Measurements from ENCODE around the gene PPP2R2C.

Gene PPP2R2C

GRCh38 chr4:6516762-6517161, 44.3 kb upstream of the PPP2R2C start:
- H3K4me3 ChIP-seq (IDR thresholded peaks at IDR 0.05; ENCODE audit: insufficient read depth, low read depth, low read length) = no peak overlapping the region
- no peaks in the 10 kb centered on the region for H3K79me2 ChIP-seq (ENCODE audit: insufficient read depth, low read depth)
- H4K20me1 ChIP-seq (ENCODE audit: insufficient read depth) = no peaks in the 10 kb centered on the region
- H3K9ac ChIP-seq = no peak overlapping the region
- H3K27ac ChIP-seq = no peak overlapping the region
- no peak overlapping the region for H2AFZ ChIP-seq (ENCODE audit: low read depth)
- TF ChIP-seq CTCF (conservative IDR thresholded peaks at IDR 0.05; ENCODE audit: low read depth, low read length) = no peak
- no peak overlapping the region for H3K4me2 ChIP-seq
- peaks cover 3% of the 10 kb centered on the region; the same call in 1 of the 2 replicates for H3K27me3 ChIP-seq (ENCODE audit: insufficient read depth, low read depth)
- no peaks in the 10 kb centered on the region for H3K4me1 ChIP-seq (ENCODE audit: low read depth, poor library complexity, severe bottlenecking)
- no peaks in the 10 kb centered on the region for H3K36me3 ChIP-seq (ENCODE audit: insufficient read depth)

- no peaks in the 10 kb centered on the region for H3K79me2 ChIP-seq (ENCODE audit: insufficient read depth, low read depth)
- H4K20me1 ChIP-seq (ENCODE audit: insufficient read depth) = no peaks in the 10 kb centered on the region
- H3K4me1 ChIP-seq (ENCODE audit: low read depth, poor library complexity, severe bottlenecking) = no peaks in the 10 kb centered on the region
- H3K27me3 ChIP-seq (ENCODE audit: insufficient read depth, low read depth) = peaks cover 3% of the 10 kb centered on the region; the same call in 1 of the 2 replicates
- no peaks in the 10 kb centered on the region for H3K36me3 ChIP-seq (ENCODE audit: insufficient read depth)
- H3K9ac ChIP-seq = no peak overlapping the region
- H3K4me3 ChIP-seq (IDR thresholded peaks at IDR 0.05; ENCODE audit: insufficient read depth, low read depth, low read length) = no peak overlapping the region
- no peak overlapping the region for H2AFZ ChIP-seq (ENCODE audit: low read depth)
- no peak overlapping the region for H3K4me2 ChIP-seq
- TF ChIP-seq CTCF (conservative IDR thresholded peaks at IDR 0.05; ENCODE audit: low read depth, low read length) = no peak
- H3K27ac ChIP-seq = no peak overlapping the region
Observed at GRCh38 chr4:6516281-6516680, 43.9 kb upstream of the PPP2R2C start.

- Histone ChIP-seq H3K9ac (no peak overlapping the region), H3K4me3 (IDR thresholded peaks at IDR 0.05; ENCODE audit: insufficient read depth, low read depth, low read length) (no peak overlapping the region), H3K4me1 (ENCODE audit: low read depth, poor library complexity, severe bottlenecking) (no peaks in the 10 kb centered on the region), H3K27ac (no peak overlapping the region), H2AFZ (ENCODE audit: low read depth) (no peak overlapping the region), H3K4me2 (no peak overlapping the region), H3K27me3 (ENCODE audit: insufficient read depth, low read depth) (peaks cover 8% of the 10 kb centered on the region; the same call in 1 of the 2 replicates), H4K20me1 (ENCODE audit: insufficient read depth) (no peaks in the 10 kb centered on the region), H3K79me2 (ENCODE audit: insufficient read depth, low read depth) (no peaks in the 10 kb centered on the region), H3K36me3 (ENCODE audit: insufficient read depth) (no peaks in the 10 kb centered on the region)
- no peak for TF ChIP-seq CTCF (conservative IDR thresholded peaks at IDR 0.05; ENCODE audit: low read depth, low read length)
Observed at GRCh38 chr4:6513678-6514077, 41.3 kb upstream of the PPP2R2C start.

- Histone ChIP-seq H2AFZ (ENCODE audit: low read depth) (no peak overlapping the region), H4K20me1 (ENCODE audit: insufficient read depth) (no peaks in the 10 kb centered on the region), H3K79me2 (ENCODE audit: insufficient read depth, low read depth) (no peaks in the 10 kb centered on the region), H3K4me1 (ENCODE audit: low read depth, poor library complexity, severe bottlenecking) (no peaks in the 10 kb centered on the region), H3K27me3 (ENCODE audit: insufficient read depth, low read depth) (peaks cover 13% of the 10 kb centered on the region; the same call in 1 of the 2 replicates), H3K36me3 (ENCODE audit: insufficient read depth) (no peaks in the 10 kb centered on the region), H3K4me2 (no peak overlapping the region), H3K4me3 (IDR thresholded peaks at IDR 0.05; ENCODE audit: insufficient read depth, low read depth, low read length) (no peak overlapping the region), H3K27ac (no peak overlapping the region), H3K9ac (no peak overlapping the region)
- TF ChIP-seq CTCF (conservative IDR thresholded peaks at IDR 0.05; ENCODE audit: low read depth, low read length) = no peak
Observed at GRCh38 chr4:6509587-6509986, 37.2 kb upstream of the PPP2R2C start.
